Retinal pigment epithelial cell (primary cell): ENCODE data around the gene TRAPPC11.

ENCODE experiments used
- DNase-seq: peaks from one replicate; pipeline ENCODE4 v3.0.0-alpha.2; 2010; ENCODE audit warnings: low read depth
- H3K4me3 ChIP-seq: 2 replicates; pipeline ENCODE4 v1.5.1; 2011; ENCODE audit warnings: mild to moderate bottlenecking, low read length, control low read depth, moderate library complexity
- CTCF ChIP-seq: conservative IDR thresholded peaks from 2 replicates; pipeline ENCODE4 v1.5.1; 2011; ENCODE audit warnings: low read depth, low read length, control low read depth, inconsistent platforms

The TRAPPC11 gene

GRCh38 chr4:183659029-183659871, at the start of gene TRAPPC11, which contains the start of gene RWDD4:
TRAPPC11 (plus strand) TSS chr4:183659293; CDS start chr4:183663868, 4,575 bp downstream.
RWDD4 (minus strand) TSS chr4:183659185; CDS start chr4:183658952, 233 bp downstream.
- no peak for TF ChIP-seq CTCF
- peak; percentile 98 for DNase-seq
- H3K4me3 ChIP-seq: peak within 1 kb of the TSS; percentile 90

- DNase-seq: no peak
- no peak for TF ChIP-seq CTCF
- H3K4me3 ChIP-seq: no peak overlapping the region
Observed at GRCh38 chr4:183610033-183610432, 49.1 kb upstream of the TRAPPC11 start.

GRCh38 chr4:183610613-183611012, 48.5 kb upstream of the TRAPPC11 start:
- no peak overlapping the region for H3K4me3 ChIP-seq
- DNase-seq: no peak
- no peak for TF ChIP-seq CTCF

GRCh38 chr4:183611210-183611830, 47.8 kb upstream of the TRAPPC11 start:
- no peak for TF ChIP-seq CTCF

GRCh38 chr4:183612329-183613250, 46.5 kb upstream of the TRAPPC11 start:
- H3K4me3 ChIP-seq: no peak overlapping the region
- TF ChIP-seq CTCF: no peak
- DNase-seq: no peak

More at GRCh38 chr4:183611210-183611830, 47.8 kb upstream of the TRAPPC11 start:
- no peak for DNase-seq
- no peak overlapping the region for H3K4me3 ChIP-seq

- TF ChIP-seq CTCF: no peak
- DNase-seq: no peak
- no peak overlapping the region for H3K4me3 ChIP-seq
Observed at GRCh38 chr4:183617075-183617474, 42.0 kb upstream of the TRAPPC11 start.
